Ishikawa (cell line): ENCODE data around the gene BAX.

Experiments
- CEBPB ChIP-seq: IDR thresholded peaks from 2 replicates; pipeline ENCODE4 v1.6.1; 2012
- CREB1 ChIP-seq: IDR thresholded peaks from 2 replicates; pipeline ENCODE4 v1.6.1; 2012; ENCODE audit warnings: low read depth
- EGR1 ChIP-seq: IDR thresholded peaks from 2 replicates; pipeline ENCODE4 v1.6.1; 2012
- EP300 ChIP-seq: IDR thresholded peaks from 2 replicates; pipeline ENCODE4 v1.6.1; 2012; ENCODE audit warnings: borderline replicate concordance
- NFIC ChIP-seq: IDR thresholded peaks from 2 replicates; pipeline ENCODE4 v1.6.1; 2012
- RAD21 ChIP-seq: IDR thresholded peaks from 2 replicates; pipeline ENCODE4 v1.6.1; 2012; ENCODE audit warnings: low read depth
- TAF1 ChIP-seq: IDR thresholded peaks from 2 replicates; pipeline ENCODE4 v1.6.1; 2012; ENCODE audit warnings: low read depth, mild to moderate bottlenecking
- TCF12 ChIP-seq: IDR thresholded peaks from 2 replicates; pipeline ENCODE4 v1.6.1; 2012; ENCODE audit warnings: low read depth
- YY1 ChIP-seq: IDR thresholded peaks from 2 replicates; pipeline ENCODE4 v1.6.1; 2012; ENCODE audit warnings: low read depth
- TF ChIP-seq, protein P1 (sequence below): IDR thresholded peaks from 2 replicates; pipeline ENCODE4 v1.6.1; 2012; ENCODE audit warnings: low read depth, mild to moderate bottlenecking
- TF ChIP-seq, protein P2 (sequence below): IDR thresholded peaks from 2 replicates; pipeline ENCODE4 v1.6.1; 2012

DNA sequence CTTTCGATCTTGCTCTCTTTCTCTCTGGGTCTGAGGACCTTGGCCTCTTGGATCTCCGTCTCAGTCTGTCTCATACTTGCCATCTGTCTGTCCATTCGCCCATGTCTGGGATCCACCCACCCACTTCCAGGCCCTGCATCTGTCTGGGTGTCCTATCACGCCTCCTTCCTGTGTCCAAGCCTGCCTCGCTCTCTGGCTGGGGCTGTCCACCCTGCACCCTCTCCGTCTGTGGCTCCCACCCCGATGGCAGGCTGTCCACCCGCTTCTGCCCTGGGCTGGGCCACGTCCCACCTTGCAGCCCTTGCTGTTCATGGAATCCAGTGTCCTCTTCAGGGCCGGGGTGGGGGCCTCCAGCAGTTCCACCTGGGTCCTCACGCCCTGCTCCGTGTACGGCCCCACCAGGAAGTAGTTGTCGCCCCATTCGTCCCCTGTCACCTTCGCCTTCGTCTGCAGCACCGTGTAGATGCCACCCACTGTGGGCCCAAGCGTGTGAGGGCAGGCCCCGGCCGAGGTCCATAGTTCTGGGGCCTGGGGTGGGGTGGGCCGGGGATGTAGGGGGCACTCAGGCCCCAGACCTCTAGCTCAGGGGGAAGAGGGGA is 36.4 kb downstream of the BAX start:
- no peak for TF ChIP-seq YY1
- TF ChIP-seq EP300, result no peak
- no peak for TF ChIP-seq CEBPB
- no peak for TF ChIP-seq RAD21
- TF ChIP-seq, protein P1, sequence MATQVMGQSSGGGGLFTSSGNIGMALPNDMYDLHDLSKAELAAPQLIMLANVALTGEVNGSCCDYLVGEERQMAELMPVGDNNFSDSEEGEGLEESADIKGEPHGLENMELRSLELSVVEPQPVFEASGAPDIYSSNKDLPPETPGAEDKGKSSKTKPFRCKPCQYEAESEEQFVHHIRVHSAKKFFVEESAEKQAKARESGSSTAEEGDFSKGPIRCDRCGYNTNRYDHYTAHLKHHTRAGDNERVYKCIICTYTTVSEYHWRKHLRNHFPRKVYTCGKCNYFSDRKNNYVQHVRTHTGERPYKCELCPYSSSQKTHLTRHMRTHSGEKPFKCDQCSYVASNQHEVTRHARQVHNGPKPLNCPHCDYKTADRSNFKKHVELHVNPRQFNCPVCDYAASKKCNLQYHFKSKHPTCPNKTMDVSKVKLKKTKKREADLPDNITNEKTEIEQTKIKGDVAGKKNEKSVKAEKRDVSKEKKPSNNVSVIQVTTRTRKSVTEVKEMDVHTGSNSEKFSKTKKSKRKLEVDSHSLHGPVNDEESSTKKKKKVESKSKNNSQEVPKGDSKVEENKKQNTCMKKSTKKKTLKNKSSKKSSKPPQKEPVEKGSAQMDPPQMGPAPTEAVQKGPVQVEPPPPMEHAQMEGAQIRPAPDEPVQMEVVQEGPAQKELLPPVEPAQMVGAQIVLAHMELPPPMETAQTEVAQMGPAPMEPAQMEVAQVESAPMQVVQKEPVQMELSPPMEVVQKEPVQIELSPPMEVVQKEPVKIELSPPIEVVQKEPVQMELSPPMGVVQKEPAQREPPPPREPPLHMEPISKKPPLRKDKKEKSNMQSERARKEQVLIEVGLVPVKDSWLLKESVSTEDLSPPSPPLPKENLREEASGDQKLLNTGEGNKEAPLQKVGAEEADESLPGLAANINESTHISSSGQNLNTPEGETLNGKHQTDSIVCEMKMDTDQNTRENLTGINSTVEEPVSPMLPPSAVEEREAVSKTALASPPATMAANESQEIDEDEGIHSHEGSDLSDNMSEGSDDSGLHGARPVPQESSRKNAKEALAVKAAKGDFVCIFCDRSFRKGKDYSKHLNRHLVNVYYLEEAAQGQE, result no peak
- no peak for TF ChIP-seq NFIC
- no peak for TF ChIP-seq CREB1
- TF ChIP-seq TCF12, result no peak
- TF ChIP-seq TAF1, result no peak
- no peak for TF ChIP-seq EGR1
- TF ChIP-seq, protein P2, sequence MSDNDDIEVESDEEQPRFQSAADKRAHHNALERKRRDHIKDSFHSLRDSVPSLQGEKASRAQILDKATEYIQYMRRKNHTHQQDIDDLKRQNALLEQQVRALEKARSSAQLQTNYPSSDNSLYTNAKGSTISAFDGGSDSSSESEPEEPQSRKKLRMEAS, result no peak
